Endodermal cell (in vitro differentiated cells): ENCODE results near the gene TCF15. TPM values are rescaled to one million over a fixed set of nuclear protein-coding genes. Genes with fewer than 3 reads are reported as not detected.
"Not testable (repeated sequence)": the region's sequence is repeated elsewhere in the genome, so short reads cannot be mapped to it uniquely, and the experiment has no call there.

ENCODE experiments used
- DNase-seq: peaks from one replicate; pipeline ENCODE4 v3.0.0-alpha.2; 2017
- H3K27ac ChIP-seq: 2 replicates; pipeline ENCODE4 v1.5.1; 2013; ENCODE audit warnings: mild to moderate bottlenecking, low read depth, low read length, moderate library complexity
- H3K27me3 ChIP-seq: 2 replicates; pipeline ENCODE4 v1.6.1; 2013; ENCODE audit warnings: mild to moderate bottlenecking, low read length, moderate library complexity; ENCODE audit not compliant: insufficient read depth, control insufficient read depth, poor library complexity, severe bottlenecking
- H3K36me3 ChIP-seq: 2 replicates; pipeline ENCODE4 v1.7.0; 2013; ENCODE audit warnings: mild to moderate bottlenecking, low read length, moderate library complexity; ENCODE audit not compliant: control insufficient read depth, insufficient read depth
- H3K4me1 ChIP-seq: one replicate; pipeline ENCODE4 v1.7.0; 2013; ENCODE audit warnings: low read length; ENCODE audit not compliant: control insufficient read depth, insufficient read depth
- H3K4me3 ChIP-seq: 2 replicates; pipeline ENCODE4 v1.5.1; 2013; ENCODE audit warnings: mild to moderate bottlenecking, low read length, moderate library complexity
- H3K9ac ChIP-seq: 2 replicates; pipeline ENCODE4 v1.6.1; 2013; ENCODE audit warnings: mild to moderate bottlenecking, low read length, moderate library complexity; ENCODE audit not compliant: poor library complexity, severe bottlenecking; ENCODE audit errors: extremely low read depth
- H3K9me3 ChIP-seq: 2 replicates; pipeline ENCODE4 v1.6.1; 2013; ENCODE audit warnings: mild to moderate bottlenecking, low read length, moderate library complexity; ENCODE audit not compliant: control insufficient read depth
- H3K27ac Mint-ChIP-seq: 2 replicates; pipeline ENCODE4 v1.8.0; 2020; ENCODE audit warnings: mixed read lengths
- H3K27me3 Mint-ChIP-seq: 2 replicates; pipeline ENCODE4 v1.8.0; 2021; ENCODE audit warnings: mild to moderate bottlenecking, mixed read lengths; ENCODE audit not compliant: insufficient read depth
- H3K36me3 Mint-ChIP-seq: 2 replicates; pipeline ENCODE4 v1.8.0; 2020; ENCODE audit warnings: low read depth, mixed read lengths
- H3K4me1 Mint-ChIP-seq: 2 replicates; pipeline ENCODE4 v1.8.0; 2020; ENCODE audit warnings: mixed read lengths
- H3K4me3 Mint-ChIP-seq: 2 replicates; pipeline ENCODE4 v1.8.0; 2020; ENCODE audit warnings: mild to moderate bottlenecking, moderate library complexity, mixed read lengths
- H3K9me3 Mint-ChIP-seq: 2 replicates; pipeline ENCODE4 v1.8.0; 2020; ENCODE audit warnings: mild to moderate bottlenecking, mixed read lengths
- WGBS, 2 experiments: methylation state at CpG; one replicate each; pipeline versions ENCODE4 v1.1.5 to v1.1.7; 2013; ENCODE audit warnings: missing lambda C conversion rate in 2 of 2, mixed read lengths in 1 of 2; ENCODE audit not compliant: insufficient coverage in 1 of 2, insufficient read length in 1 of 2; 5-methylcytosine and 5-hydroxymethylcytosine counted together
- total RNA-seq, 2 donors: library from RNA; stranded (reverse); fragmentation: NEBNext Ultra II Directional in 1 of 2; extraction: Animal tissue kit (Norgen Biotek cat#: 25700) in 1 of 2; gene quantifications; 2 replicates in 1 of 2; 3 replicates in 1 of 2; pipeline ENCODE4 v1.2.1, GENCODE V29; 2021
- TF ChIP-seq, protein P1 (sequence below): fragments of 200-600 bp; sonication (generic); conservative IDR thresholded peaks from 2 replicates; pipeline ENCODE4 v1.5.0; 2021; ENCODE audit warnings: antibody characterized with exemption, mild to moderate bottlenecking

TCF15 gene
- total RNA-seq, 2 donors from 2014 or later, result 1.9 to 2.2 TPM

DNA sequence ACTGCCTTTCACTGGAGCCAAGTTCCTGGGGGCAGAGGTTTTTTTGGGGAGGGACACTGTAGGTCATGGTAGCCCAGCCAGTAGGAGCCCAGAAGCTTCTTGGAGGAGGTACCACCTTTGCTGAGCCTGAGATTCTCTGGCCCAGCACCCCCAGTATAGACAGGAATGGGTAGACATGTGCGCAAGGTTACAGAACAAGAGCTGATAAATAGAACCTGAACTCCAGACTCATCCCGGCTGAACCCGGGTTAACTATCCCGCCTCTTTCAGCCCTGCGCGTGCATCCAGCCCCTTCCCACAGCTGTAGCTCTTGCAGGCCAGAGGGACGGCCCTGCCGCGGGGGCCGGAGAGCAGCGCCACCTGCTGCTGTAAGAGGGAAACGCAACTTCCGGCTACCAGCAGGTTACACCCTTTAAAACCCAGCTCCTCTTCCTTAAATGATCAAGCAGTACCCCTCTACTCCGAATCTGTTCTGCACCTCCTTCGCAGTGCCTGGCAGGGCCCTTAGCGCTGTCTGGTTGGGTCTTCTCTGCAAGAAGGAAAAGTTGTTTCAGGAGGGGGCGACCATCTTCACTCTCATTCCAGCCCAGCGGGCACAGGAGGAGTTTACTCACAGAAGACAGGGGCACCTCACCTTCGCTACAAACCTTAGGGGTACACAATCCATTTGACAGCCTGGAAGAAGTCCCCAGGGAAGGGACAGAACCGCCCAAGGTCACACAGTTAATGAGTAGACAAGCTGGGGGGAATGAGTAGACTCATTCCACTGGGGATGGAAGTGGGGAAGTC, 35.4 kb upstream of the TCF15 start:
- DNase-seq, result peak; percentile 96
- TF ChIP-seq, protein P1, sequence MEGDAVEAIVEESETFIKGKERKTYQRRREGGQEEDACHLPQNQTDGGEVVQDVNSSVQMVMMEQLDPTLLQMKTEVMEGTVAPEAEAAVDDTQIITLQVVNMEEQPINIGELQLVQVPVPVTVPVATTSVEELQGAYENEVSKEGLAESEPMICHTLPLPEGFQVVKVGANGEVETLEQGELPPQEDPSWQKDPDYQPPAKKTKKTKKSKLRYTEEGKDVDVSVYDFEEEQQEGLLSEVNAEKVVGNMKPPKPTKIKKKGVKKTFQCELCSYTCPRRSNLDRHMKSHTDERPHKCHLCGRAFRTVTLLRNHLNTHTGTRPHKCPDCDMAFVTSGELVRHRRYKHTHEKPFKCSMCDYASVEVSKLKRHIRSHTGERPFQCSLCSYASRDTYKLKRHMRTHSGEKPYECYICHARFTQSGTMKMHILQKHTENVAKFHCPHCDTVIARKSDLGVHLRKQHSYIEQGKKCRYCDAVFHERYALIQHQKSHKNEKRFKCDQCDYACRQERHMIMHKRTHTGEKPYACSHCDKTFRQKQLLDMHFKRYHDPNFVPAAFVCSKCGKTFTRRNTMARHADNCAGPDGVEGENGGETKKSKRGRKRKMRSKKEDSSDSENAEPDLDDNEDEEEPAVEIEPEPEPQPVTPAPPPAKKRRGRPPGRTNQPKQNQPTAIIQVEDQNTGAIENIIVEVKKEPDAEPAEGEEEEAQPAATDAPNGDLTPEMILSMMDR, result peak; percentile 98
- Histone ChIP-seq H3K9me3 (peaks cover 7% of the 10 kb centered on the region), H3K27me3 (no peaks in the 10 kb centered on the region), H3K4me3 (no peak overlapping the region), H3K27ac (no peak overlapping the region), H3K9ac (no peak overlapping the region), H3K4me1 (no peaks in the 10 kb centered on the region), H3K36me3 (peaks cover 25% of the 10 kb centered on the region)
- Mint-ChIP-seq H3K27me3 (peaks cover 3% of the 10 kb centered on the region), H3K27ac (no peak overlapping the region), H3K36me3 (peaks cover 29% of the 10 kb centered on the region), H3K4me3 (no peak overlapping the region), H3K4me1 (peaks cover 3% of the 10 kb centered on the region), H3K9me3 (peaks cover 2% of the 10 kb centered on the region)
- 20 to 30% methylated on average over 11 to 20 of the region's 20 CpGs for WGBS, 2 experiments

DNA sequence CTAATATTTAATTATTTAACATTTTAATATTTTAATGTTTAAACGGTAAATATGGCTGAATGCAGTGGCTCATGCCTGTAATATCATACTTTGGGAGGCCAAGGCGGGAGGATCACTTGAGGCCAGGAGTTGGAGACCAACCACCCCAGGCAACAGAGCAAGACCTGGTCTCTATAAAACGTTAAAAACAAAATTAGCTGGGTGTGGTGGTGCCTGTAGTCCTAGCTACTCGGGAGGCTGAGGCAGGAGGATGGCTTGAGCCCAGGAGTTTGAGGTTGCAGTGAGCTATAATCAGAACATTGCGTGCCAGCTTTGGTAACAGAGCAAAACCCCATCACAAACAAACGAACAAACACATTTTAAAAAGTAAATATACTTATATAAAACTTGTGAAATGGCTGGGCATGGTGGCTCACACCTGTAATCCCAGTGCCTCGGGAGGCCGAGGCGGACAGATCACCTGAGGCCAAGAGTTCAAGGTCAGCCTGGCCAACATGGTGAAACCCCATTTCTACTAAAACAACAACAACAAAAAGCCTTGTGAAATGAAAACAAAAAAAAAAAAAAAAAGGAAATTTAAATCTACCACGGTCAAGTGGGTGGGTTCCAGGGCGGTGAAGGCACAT, 34.7 kb upstream of the TCF15 start:
- H3K27me3 ChIP-seq, result no peaks in the 10 kb centered on the region
- H3K4me3 Mint-ChIP-seq, result no peak overlapping the region
- H3K9ac ChIP-seq, result no peak overlapping the region
- peaks cover 2% of the 10 kb centered on the region for H3K9me3 Mint-ChIP-seq
- no peak for DNase-seq
- H3K4me1 ChIP-seq, result no peaks in the 10 kb centered on the region
- H3K27ac Mint-ChIP-seq, result no peak overlapping the region
- no peak overlapping the region for H3K27ac ChIP-seq
- H3K27me3 Mint-ChIP-seq, result peaks cover 3% of the 10 kb centered on the region
- H3K36me3 ChIP-seq, result peaks cover 25% of the 10 kb centered on the region
- no peak overlapping the region for H3K4me3 ChIP-seq
- H3K4me1 Mint-ChIP-seq, result peaks cover 3% of the 10 kb centered on the region
- H3K36me3 Mint-ChIP-seq, result peaks cover 23% of the 10 kb centered on the region
- peaks cover 7% of the 10 kb centered on the region for H3K9me3 ChIP-seq
- TF ChIP-seq, protein P1, result no peak
- 89 to 100% methylated on average over 2 to 10 of the region's 11 CpGs for WGBS, 2 experiments

DNA sequence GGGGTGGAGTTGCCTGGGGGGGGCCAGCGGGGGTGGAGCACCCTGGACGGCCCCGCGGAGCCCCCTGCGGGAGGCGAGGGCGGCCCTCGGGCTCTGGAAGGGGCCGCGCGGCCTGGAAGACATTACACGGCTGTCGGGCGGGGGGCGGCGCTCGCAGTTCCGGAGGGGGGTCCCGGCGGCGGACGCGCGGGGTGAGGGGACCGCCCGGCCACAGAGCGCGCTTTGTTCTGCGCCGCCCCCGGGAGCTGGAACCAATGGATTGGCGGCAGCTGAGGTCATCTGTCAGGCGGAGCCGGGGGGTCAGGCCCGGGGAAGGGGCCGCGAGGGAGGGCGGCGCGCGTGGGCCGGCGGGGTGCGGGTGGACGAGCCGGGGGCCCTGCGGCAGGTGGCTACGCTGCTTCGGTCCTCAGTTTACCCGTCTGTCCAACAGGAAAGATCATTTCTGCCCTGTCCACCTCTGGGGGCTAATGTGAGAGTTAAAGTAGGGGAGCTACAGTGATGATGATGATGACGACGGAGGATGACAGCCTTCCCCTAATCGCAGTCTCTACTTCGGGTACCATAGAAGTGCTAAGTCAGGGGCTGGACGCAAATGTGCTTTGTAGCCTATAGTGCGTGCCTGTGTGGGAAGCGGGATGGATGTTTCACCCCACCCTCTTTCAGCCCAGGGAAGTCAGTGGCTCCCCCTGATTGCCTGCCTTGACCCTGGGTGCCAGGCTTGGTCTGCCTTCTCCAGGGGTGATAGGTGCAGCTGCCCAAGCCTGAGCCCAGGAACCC, 32.5 kb upstream of the TCF15 start:
- no peak overlapping the region for H3K27ac Mint-ChIP-seq
- H3K27ac ChIP-seq, result no peak overlapping the region

DNA sequence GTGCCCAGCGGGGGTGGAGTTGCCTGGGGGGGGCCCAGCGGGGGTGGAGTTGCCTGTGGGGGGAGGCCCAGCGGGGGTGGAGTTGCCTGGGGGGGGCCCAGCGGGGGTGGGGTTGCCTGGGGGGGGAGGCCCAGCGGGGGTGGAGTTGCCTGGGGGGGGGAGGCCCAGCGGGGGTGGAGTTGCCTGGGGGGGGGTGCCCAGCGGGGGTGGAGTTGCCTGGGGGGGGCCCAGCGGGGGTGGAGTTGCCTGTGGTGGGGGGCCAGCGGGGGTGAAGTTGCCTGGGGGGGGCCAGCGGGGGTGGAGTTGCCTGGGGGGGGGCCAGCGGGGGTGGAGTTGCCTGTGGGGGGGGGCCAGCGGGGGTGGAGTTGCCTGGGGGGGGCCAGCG, 31.9 kb upstream of the TCF15 start:
- H3K4me3 ChIP-seq, H3K27me3 Mint-ChIP-seq, DNase-seq, H3K4me1 ChIP-seq, H3K27ac ChIP-seq, H3K27ac Mint-ChIP-seq, H3K9me3 ChIP-seq, H3K36me3 ChIP-seq, H3K4me3 Mint-ChIP-seq, H3K9ac ChIP-seq, H3K27me3 ChIP-seq, H3K9me3 Mint-ChIP-seq, H3K36me3 Mint-ChIP-seq, H3K4me1 Mint-ChIP-seq: not testable (repeated sequence)
- no CpG with 5 or more reads among the region's 13 CpGs for WGBS, 2 experiments

More for the DNA sequence above, 32.5 kb upstream of the TCF15 start:
- no peaks in the 10 kb centered on the region for H3K27me3 ChIP-seq
- H3K4me1 ChIP-seq, result no peaks in the 10 kb centered on the region
- TF ChIP-seq, protein P1, result no peak
- H3K4me3 ChIP-seq, result no peak overlapping the region
- DNase-seq, result peak; percentile 87
- H3K9me3 ChIP-seq, result peaks cover 2% of the 10 kb centered on the region
- H3K4me3 Mint-ChIP-seq, result peak overlapping the region; percentile 32
- 43 to 57% methylated on average over 13 to 57 of the region's 57 CpGs for WGBS, 2 experiments
- peaks cover 10% of the 10 kb centered on the region for H3K36me3 ChIP-seq
- no peak overlapping the region for H3K9ac ChIP-seq
- peaks cover 2% of the 10 kb centered on the region for H3K9me3 Mint-ChIP-seq
- peaks cover 3% of the 10 kb centered on the region for H3K4me1 Mint-ChIP-seq
- peaks cover 5% of the 10 kb centered on the region for H3K27me3 Mint-ChIP-seq
- H3K36me3 Mint-ChIP-seq, result peaks cover 4% of the 10 kb centered on the region
